HG03571 (cell line): ENCODE measurements around the gene CIDEA.
"Not testable (repeated sequence)": the region's sequence is repeated elsewhere in the genome, so short reads cannot be mapped to it uniquely, and the experiment has no call there.

ENCODE experiments used
- ATAC-seq: cut with Tn5 transposase; IDR thresholded peaks from one replicate; pipeline ENCODE4 v1.9.1; 2021; ENCODE audit not compliant: unreplicated experiment

The CIDEA gene, protein sequence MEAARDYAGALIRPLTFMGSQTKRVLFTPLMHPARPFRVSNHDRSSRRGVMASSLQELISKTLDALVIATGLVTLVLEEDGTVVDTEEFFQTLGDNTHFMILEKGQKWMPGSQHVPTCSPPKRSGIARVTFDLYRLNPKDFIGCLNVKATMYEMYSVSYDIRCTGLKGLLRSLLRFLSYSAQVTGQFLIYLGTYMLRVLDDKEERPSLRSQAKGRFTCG

DNA sequence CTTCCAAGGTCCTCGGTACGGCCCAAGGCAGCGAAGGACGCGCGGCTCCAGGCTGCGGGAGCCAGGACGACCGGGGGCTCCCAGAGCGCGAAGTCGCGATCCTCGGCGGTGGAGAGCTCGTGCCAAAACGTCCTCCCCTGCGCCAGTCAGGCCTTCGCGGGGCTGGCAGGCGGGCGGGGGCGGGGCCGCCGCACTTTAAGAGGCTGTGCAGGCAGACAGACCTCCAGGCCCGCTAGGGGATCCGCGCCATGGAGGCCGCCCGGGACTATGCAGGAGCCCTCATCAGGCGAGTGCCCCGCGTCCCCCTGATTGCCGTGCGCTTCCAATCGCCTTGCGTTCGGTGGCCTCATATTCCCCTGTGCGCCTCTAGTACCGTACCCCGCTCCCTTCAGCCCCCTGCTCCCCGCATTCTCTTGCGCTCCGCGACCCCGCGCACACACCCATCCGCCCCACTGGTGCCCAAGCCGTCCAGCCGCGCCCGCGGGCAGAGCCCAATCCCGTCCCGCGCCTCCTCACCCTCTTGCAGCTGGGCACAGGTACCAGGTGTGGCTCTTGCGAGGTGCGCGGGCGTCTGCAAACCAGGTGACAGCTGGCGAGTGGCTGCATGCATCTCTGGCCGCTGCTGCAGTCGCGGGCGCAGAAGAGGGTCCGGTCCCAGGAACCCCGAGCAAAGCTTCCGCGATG, at the start of gene CIDEA:
CIDEA (plus strand) TSS at position 226 of the 684 bp plus-strand sequence; CDS start at position 249, 23 bp downstream.
- ATAC-seq: no peak

DNA sequence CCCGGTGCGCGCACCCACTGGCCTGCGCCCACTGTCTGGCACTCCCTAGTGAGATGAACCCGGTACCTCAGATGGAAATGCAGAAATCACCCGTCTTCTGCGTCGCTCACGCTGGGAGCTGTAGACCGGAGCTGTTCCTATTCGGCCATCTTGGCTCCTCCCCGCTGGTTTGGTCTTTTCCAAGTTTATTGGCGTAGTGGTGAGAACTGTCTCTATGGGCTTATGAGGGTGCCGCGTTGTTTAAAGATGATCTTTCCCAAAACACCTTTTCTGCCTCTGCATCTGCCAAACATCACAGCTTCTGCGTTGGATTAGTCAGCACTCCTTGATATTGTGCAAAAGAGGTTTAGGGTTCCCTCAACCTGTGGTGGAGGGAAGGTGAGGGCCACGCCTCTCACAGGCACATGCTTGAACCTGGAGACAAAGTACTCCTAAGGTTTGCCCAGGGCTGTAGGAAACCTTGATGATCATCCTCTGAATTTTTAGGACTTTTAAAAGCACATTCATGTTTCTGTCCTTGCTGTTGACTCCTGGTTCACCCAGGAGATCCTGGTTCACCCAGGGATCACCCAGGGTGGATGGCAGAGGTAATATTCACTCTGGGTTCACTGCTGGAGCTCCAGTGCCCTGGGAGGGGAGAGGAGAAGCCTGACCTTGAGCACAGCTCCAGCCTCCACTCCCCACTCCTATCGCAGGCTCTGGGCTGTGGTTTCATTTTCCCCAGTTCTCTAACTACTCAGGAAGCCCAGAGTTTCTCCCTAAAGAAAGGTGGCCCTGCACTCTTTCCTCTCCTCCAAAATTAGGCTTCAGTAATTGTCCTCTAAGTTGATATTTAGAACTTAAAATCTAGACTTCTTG, 45.6 kb upstream of the CIDEA start:
- ATAC-seq: not testable (repeated sequence)

- ATAC-seq: not testable (repeated sequence)
Observed at GRCh38 chr18:12212308-12212707, 41.9 kb upstream of the CIDEA start.

DNA sequence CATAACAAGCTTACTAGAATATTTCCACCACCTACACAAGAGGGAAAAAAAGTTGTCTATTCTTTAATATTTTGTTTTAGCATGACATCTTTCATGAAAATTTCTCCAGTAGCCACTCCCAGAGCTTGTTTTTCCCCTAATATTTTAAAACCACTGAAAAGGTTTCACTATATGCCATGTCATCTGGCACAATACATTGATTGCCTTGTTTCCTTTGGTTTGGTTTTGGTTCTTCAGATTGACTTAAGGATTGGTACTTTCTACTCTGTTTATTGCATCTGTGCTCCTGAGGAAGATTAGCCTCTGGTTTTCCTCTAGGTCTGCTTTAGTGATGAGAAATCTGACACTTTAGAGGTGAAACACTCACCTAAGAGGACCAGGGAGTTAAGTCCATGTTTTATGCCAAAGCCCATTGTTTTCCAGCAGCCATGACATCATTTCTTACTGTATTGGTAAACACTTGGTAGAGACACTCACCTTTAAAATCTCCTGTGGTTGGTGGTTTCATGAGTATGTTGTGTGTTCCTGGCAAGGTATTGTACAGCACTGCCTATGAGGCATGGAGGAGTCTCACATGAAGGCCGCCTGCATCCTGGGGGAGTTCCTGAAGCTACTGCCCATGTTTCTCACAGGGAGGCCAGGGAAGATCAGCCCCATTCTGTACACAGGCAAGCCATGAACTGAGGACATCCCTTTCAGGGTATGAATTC, 39.7 kb upstream of the CIDEA start:
- ATAC-seq: not testable (repeated sequence)

- not testable (repeated sequence) for ATAC-seq
Observed at GRCh38 chr18:12216471-12216870, 37.7 kb upstream of the CIDEA start.

- not testable (repeated sequence) for ATAC-seq
Observed at GRCh38 chr18:12218603-12219002, 35.6 kb upstream of the CIDEA start.

DNA sequence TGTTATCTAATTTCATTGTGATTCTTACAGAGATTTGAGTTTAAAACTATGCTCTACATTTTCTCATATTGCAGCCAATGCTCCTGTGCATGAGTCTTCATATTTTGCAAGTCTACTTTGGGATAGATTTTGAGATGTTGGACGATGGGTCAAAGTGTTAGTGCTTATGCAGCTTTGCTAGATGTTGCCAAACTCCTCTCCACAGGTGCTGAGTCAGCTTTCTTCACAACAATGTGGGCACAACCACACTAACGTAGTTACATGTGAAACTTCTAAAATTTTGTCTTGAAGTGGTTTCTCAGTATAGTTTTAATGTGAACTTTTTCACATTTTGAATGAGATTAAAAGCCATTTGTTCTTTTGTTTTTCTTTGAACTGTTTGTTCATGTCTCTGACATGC, 32.1 kb upstream of the CIDEA start:
- not testable (repeated sequence) for ATAC-seq

- not testable (repeated sequence) for ATAC-seq
Observed at GRCh38 chr18:12223326-12223725, 30.8 kb upstream of the CIDEA start.

GRCh38 chr18:12226807-12227206, 27.4 kb upstream of the CIDEA start:
- not testable (repeated sequence) for ATAC-seq

DNA sequence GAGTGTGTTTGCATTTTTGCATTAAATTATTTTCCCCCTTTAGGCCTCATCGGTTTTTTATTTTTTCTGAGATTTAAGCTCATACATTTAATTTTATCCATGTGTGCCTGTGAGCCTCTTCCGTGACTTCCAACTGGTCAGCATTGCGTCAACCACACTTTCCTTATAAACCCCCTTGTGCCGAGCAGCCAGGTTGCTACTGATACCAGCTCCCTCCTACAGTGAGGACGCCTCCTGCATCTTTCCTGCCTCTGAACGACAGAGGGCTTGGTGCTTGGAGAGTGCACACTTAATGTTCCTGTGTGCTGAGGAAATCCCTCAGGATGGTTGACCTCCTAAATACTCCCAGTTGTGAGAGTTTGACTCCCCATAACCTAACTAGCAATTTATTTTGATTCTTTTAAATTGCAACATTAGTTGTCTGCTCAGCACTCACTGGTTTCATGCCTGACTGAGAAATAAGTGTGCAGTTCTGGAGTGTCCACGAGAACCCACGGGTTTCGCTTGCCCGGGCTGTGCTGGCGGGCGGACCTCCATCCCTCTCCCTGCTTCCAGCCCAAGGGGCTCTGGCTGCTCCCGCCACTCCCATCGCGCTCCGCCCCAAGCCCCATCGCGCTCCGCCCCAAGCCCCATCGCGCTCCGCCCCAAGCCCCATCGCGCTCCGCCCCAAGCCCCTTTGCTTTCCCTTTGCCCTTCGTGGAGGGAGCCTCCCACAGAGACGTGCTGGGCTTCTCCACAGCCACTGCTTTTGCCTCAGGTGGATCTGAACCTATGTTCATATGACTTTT, 26.6 kb upstream of the CIDEA start:
- ATAC-seq: not testable (repeated sequence)

- ATAC-seq: not testable (repeated sequence)
Observed at GRCh38 chr18:12228308-12228707, 25.9 kb upstream of the CIDEA start.

GRCh38 chr18:12230561-12230960, 23.6 kb upstream of the CIDEA start:
- ATAC-seq: not testable (repeated sequence)

GRCh38 chr18:12231040-12231882, 22.9 kb upstream of the CIDEA start:
- ATAC-seq: no peak

GRCh38 chr18:12231986-12232385, 22.2 kb upstream of the CIDEA start:
- no peak for ATAC-seq

- no peak for ATAC-seq
Observed at GRCh38 chr18:12233378-12233777, 20.8 kb upstream of the CIDEA start.

- ATAC-seq: no peak
Observed at GRCh38 chr18:12234451-12235190, 19.5 kb upstream of the CIDEA start.

- no peak for ATAC-seq
Observed at GRCh38 chr18:12236141-12236540, 18.0 kb upstream of the CIDEA start.
